IPS-18a (cell line): Measurements from ENCODE around the gene ACSF3.

Experiments used
- H3K27ac ChIP-seq: one replicate; pipeline ENCODE4 v1.5.1; 2013; ENCODE audit warnings: low read length
- H3K27me3 ChIP-seq: one replicate; pipeline ENCODE4 v1.6.1; 2013; ENCODE audit warnings: mild to moderate bottlenecking, low read length; ENCODE audit not compliant: control insufficient read depth, insufficient read depth
- H3K36me3 ChIP-seq: one replicate; pipeline ENCODE4 v1.6.1; 2013; ENCODE audit warnings: low read depth, low read length; ENCODE audit not compliant: control insufficient read depth
- H3K4me1 ChIP-seq: one replicate; pipeline ENCODE4 v1.6.1; 2013; ENCODE audit warnings: low read depth, low read length; ENCODE audit not compliant: control insufficient read depth
- H3K4me3 ChIP-seq: one replicate; pipeline ENCODE4 v1.5.1; 2013; ENCODE audit warnings: low read length
- H3K9ac ChIP-seq: one replicate; pipeline ENCODE4 v1.6.1; 2013; ENCODE audit warnings: mild to moderate bottlenecking, low read length, moderate library complexity
- H3K9me3 ChIP-seq: one replicate; pipeline ENCODE4 v1.6.1; 2013; ENCODE audit warnings: low read depth, low read length; ENCODE audit not compliant: control insufficient read depth

Gene ACSF3

DNA sequence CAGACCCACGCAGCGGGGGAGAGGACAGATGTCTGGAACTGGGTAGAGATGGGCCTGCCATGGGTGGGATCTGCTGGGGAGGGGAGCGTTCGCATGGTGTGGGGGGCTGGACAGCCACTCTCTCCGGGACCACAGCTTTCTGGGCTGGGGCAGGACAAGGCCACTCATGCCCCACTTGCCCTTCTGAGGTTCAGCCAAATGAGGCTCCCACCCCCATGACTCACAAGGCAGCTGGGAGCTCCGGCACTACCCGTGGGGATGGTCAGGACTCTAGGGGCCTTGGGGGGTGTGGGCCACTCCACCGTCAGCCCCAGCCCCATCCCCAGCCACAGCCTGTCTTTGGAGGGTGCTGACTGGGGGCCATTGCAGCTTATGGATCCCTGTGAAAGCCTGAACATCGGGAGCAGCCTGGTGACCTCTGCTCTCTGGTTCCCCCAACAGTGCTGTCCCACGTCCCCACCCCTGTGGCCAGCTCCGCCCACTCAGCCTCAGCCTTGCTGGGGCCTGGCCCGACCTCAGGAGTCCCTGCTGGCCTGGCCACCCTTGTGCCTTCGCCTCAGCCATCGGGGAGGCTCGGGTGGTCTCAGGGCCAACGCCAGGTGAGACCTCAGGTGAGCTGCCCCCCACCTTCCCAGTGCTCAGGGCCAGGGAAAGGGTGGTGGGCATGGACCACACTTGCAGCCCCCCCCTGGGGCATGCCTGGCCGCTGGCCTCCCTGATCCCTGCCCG is 73.2 kb downstream of the ACSF3 start:
- Histone ChIP-seq H3K27me3 (peaks cover 16% of the 10 kb centered on the region), H3K4me3 (no peak overlapping the region), H3K27ac (no peak overlapping the region), H3K4me1 (peaks cover 4% of the 10 kb centered on the region), H3K9me3 (no peaks in the 10 kb centered on the region), H3K36me3 (no peaks in the 10 kb centered on the region), H3K9ac (no peak overlapping the region)

DNA sequence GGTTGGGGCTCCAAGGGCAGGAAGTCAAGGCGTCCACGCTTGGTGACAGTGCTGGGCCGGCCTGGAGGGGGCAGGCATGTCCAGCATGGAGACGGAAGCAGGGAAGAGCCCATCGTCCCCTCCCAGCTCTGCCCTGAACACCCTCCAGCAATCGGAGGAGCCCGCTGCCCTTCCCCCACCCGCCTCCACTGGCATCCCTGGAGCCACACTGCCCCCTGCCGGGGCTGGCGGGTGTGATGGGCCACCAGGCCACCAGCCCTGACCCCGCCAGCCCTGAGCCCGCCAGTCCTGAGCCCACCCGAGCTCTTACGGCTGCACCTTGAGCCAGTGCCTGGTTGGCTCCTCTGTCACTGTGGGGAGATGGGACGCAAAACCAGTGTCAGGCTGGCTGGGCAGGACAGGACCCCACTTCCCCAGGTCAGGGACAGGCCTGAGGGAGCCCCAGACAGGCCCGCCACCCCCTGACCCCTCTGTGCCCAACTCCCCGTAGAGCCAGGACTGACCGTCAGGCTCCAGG is 73.8 kb downstream of the ACSF3 start:
- Histone ChIP-seq H3K4me1 (peaks cover 4% of the 10 kb centered on the region), H3K9me3 (no peaks in the 10 kb centered on the region), H3K27ac (no peak overlapping the region), H3K36me3 (no peaks in the 10 kb centered on the region), H3K9ac (no peak overlapping the region), H3K27me3 (peaks cover 22% of the 10 kb centered on the region), H3K4me3 (no peak overlapping the region)

DNA sequence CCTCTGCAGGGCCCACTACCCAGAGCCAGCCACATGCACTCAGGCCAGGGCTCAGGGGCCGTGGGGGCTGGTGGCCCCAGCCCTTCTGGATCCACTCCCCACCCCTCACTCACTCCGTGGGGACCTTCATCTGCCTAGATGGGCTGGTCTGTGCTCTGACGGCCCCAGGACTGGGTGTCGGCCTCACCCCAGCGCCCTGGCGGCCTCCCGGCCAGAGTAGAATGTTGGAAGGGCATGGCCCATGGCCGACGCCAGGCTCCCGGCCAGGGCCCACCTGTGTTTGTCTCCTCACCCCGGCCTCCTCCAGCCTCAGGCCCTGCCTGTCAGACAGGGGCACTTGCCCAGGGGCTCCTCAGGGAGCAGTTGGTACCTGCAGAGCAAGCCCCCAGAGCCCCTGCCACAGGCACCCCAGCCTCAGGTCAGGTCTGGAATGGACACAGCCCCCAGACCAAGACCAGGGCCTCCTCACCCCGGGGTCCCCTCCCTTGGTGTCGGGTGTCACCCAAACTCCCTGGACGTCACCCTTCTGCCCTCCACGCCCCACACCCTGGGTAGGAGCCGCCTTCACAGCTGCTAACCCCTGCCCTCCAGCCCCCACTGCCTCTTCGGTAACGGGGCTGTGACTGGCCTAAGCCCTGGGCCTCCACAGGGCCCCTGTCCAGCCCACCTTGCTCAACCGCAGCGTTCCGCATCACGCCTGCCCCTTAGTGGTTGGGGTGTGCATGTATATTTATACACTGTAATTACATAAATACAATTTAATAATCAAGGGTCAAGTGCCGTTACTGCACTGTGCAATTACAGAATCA is 74.9 kb downstream of the ACSF3 start:
- Histone ChIP-seq H3K9ac (no peak overlapping the region), H3K4me3 (no peak overlapping the region), H3K27ac (no peak overlapping the region), H3K36me3 (no peaks in the 10 kb centered on the region), H3K9me3 (no peaks in the 10 kb centered on the region), H3K4me1 (peaks cover 11% of the 10 kb centered on the region), H3K27me3 (peaks cover 26% of the 10 kb centered on the region)

DNA sequence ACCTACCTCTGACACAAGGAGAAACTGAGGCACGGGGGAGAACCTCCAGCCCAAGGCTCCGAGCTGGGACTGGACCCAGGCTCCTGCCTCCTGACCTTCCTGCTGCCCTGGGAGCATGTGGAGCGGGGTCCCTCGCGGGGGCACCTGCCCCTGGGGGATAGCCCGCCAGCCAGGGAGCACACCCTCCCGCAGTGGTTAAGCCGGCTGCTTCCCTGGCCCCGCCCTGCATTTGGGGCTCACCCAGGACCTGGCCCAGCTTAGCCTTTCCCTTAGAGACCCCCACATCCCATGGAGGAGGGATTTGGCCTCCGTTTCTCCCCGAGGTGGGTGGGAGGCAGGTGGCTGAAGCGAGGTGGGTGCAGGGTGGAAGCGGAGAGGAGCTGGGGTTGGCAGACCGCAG is 76.1 kb downstream of the ACSF3 start:
- Histone ChIP-seq H3K27me3 (peaks cover 26% of the 10 kb centered on the region), H3K36me3 (no peaks in the 10 kb centered on the region), H3K4me1 (peaks cover 11% of the 10 kb centered on the region), H3K9me3 (no peaks in the 10 kb centered on the region), H3K4me3 (no peak overlapping the region), H3K9ac (no peak overlapping the region), H3K27ac (no peak overlapping the region)

DNA sequence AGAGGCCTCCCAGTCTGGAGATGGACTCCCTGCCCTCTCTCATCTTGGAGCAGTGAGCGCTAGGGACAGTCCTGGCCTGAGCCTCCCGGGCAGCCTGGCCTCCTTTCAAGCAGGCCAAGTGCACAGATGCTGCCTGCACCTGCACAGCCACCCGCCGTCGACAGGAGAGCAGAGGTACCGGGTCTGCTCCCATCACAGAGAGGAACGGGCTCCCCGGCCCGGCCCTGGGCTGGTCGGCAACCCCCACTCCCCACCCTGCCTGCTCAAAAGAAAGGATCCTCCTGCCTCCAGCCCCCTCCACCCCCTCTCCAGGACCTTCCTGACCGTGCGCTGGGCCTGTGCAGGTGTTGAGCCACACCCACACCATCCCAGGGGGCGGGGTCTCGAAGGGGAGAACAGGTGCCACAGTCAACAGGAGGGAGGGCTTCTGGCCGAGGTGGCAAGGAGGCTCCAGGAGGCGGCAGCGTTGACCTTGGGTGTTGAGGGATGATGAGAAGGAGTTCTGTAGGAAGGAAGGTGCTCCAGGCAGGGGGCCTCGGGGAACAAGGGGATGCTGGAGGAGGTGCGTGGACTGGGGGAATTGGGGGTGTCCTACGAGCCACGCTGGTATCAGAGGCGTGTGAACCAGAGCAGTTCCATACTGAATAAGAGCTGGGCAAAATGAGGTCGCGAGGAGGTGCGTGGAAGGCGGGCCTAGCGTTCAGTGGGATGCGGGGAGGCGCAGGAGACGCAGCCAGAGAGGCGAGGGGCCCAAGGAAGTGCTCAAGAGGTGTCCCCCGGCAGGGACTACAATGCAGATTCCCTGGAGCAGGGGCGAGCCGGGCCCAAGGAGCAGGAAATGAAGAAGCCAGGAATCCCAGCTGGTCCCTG is 76.9 kb downstream of the ACSF3 start:
- Histone ChIP-seq H3K9me3 (no peaks in the 10 kb centered on the region), H3K4me3 (peak overlapping the region; percentile 51), H3K9ac (no peak overlapping the region), H3K27ac (no peak overlapping the region), H3K36me3 (no peaks in the 10 kb centered on the region), H3K27me3 (peaks cover 26% of the 10 kb centered on the region), H3K4me1 (peaks cover 11% of the 10 kb centered on the region)

DNA sequence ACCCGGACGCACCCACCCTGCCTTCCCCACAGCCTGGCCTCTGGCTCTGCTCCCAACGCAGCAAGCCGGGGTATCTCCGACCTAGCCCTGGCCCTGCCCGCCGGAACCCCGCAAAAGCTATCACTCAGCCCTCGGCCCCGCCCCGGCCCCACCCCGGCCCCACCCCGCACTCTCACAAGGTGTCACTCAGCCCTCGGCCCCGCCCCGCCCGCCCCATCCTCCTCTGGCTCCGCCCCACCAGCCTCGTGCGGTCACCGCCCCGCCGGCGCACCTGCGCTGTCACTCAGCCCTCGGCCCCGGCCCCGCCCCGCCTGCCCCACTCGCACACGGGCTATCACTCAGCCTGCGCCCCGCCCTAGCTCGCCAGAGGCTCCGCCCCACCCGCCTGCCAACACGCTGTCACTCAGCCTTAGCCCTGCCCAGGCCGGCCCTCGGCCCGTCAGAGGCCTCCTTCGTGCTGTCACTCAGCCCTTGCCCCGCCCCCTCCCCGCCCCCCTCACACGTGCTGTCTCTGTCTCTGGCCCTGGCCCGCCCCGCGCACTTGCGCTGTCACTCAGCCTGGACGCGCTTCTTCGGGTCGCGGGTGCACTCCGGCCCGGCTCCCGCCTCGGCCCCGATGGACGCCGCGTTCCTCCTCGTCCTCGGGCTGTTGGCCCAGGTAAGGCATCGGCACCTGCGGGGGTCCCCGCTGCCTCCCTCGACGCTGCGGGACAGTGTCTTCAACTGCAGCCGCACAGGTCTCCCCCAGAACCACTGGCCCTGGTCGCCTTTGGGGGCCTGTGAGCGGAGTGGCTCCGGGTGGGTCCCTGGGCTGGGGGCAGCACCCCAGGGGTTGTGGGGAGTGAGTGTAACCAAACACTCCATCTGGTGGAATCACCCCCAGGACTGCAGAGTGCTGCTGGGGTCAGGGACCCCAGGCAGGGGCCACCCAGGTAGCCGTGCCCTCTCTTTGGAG is 77.8 kb downstream of the ACSF3 start, which contains the start of gene CDH15:
TSS of gene CDH15 (plus strand) at position 533 of the 955 bp plus-strand sequence. CDS start at position 617, 84 bp downstream.
- Histone ChIP-seq H3K36me3 (no peaks in the 10 kb centered on the region), H3K4me3 (peak within 1 kb of the TSS; percentile 51), H3K27ac (no peak within 1 kb of the TSS), H3K4me1 (peaks cover 11% of the 10 kb centered on the region), H3K9me3 (no peaks in the 10 kb centered on the region), H3K27me3 (peaks cover 26% of the 10 kb centered on the region), H3K9ac (no peak within 1 kb of the TSS)

DNA sequence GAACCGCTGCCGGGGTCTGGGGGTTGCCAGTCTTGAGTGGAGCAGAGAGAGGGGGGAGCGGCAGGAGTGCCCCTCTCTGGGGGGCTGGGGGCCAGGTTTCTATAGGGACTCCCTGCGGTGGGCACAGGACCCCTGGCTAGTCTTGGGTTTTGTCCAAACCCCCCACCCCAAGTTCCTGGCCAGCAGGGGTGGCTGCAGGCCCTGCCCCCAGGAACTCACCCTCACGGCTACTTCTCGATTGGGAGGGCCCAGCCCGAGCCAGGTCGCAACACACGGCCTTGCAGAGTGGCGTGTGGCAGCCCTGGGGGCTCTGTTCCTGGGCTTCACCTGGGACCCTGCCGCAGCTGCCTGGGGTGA is 78.5 kb downstream of the ACSF3 start:
- Histone ChIP-seq H3K4me1 (peaks cover 8% of the 10 kb centered on the region), H3K36me3 (no peaks in the 10 kb centered on the region), H3K9ac (no peak overlapping the region), H3K4me3 (no peak overlapping the region), H3K9me3 (no peaks in the 10 kb centered on the region), H3K27ac (no peak overlapping the region), H3K27me3 (peaks cover 26% of the 10 kb centered on the region)

DNA sequence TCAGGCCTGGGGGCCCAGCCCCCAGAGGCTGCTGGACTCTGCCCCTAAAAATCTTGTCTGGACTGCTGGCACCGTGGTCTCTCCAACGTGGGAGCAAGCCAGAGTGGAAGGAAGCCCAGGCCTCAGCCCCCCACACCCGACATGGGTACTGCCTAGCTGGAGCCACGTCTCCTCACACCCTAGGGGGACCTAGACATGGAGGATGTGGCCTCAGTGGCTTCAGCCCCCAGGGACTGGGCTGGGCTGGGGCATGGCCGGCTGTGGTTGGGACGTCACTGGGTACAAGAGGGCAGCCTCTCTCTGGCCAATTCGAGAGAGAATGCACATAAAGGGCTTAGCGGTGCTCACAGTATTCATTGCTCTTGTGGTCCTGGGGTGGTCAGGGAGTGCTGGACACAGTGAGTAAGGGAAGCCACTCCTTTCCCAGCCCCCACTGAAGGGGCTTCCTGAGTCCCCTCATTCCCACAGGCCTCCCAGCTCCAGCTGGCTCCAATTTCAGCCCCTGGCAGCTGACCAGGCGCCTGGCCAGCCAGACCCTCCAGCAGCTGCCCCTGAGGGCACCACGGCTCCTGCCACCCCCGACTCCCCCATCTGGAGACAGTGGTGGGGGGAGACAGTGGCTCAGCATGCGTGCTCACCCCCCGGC is 79.0 kb downstream of the ACSF3 start:
- Histone ChIP-seq H3K4me3 (no peak overlapping the region), H3K36me3 (no peaks in the 10 kb centered on the region), H3K9ac (no peak overlapping the region), H3K9me3 (no peaks in the 10 kb centered on the region), H3K27me3 (peaks cover 26% of the 10 kb centered on the region), H3K27ac (no peak overlapping the region), H3K4me1 (peaks cover 7% of the 10 kb centered on the region)

DNA sequence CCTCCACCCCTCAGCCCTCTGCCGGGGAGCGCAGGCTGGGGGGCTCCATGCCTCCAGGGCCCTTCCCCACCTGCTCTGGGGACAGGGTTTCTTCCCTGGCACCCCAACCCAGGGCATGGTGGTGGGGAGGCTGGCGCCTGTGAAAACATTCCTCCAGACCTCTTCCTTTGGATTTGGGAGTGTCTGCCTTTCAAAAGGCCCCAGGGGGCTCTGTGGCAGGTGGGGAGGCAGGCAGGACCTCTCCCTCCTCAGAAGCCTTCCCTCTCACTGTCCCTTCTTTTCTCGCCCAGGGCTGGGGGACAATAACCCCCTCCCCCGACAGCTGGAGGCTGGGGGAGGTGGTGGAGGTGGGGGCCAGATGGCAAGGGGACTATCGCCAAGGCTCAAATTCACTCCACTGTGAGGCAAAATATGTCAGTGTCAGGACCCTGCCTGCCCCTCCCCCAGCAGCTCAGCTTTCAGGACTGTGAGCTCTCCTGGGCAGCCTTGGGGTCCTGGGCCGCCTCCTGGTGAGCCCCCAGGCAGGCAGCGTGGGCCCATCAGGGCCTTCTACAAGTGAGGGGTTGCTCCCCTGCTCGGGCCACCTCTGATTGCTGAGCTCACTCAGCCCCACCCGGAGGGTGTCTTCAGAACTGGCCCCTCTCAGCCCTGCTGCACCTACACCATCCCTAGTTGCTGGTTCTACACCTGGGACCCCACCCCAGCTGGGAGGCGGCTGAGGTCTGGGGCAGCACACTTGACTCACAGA is 79.7 kb downstream of the ACSF3 start:
- H3K36me3 ChIP-seq = no peaks in the 10 kb centered on the region
- peaks cover 7% of the 10 kb centered on the region for H3K4me1 ChIP-seq
- H3K27ac ChIP-seq = no peak overlapping the region
- H3K9me3 ChIP-seq = no peaks in the 10 kb centered on the region
- H3K27me3 ChIP-seq = peaks cover 26% of the 10 kb centered on the region
- H3K4me3 ChIP-seq = no peak overlapping the region
- no peak overlapping the region for H3K9ac ChIP-seq
